H9 (cell line): Measurements from ENCODE around the gene DDX1. TPM values are rescaled to one million over a fixed set of nuclear protein-coding genes. Genes with fewer than 3 reads are reported as not detected.

Experiments
- DNase-seq: peaks from one replicate; pipeline ENCODE4 v3.0.0-alpha.2; 2017
- H2AFZ ChIP-seq: one replicate; pipeline ENCODE4 v1.6.1; 2013; ENCODE audit warnings: mild to moderate bottlenecking, low read length, control low read depth, moderate library complexity
- H2AK5ac ChIP-seq: 2 replicates; pipeline ENCODE4 v1.6.1; 2013; ENCODE audit warnings: low read length, control low read depth, mixed read lengths; ENCODE audit not compliant: insufficient read length
- H2BK120ac ChIP-seq: one replicate; pipeline ENCODE4 v1.6.1; 2013; ENCODE audit warnings: low read depth, mild to moderate bottlenecking, low read length, control low read depth, inconsistent platforms; ENCODE audit not compliant: poor library complexity, severe bottlenecking
- H2BK12ac ChIP-seq: 2 replicates; pipeline ENCODE4 v1.6.1; 2013; ENCODE audit warnings: low read length, control low read depth, mixed read lengths, low read depth; ENCODE audit not compliant: insufficient read length
- H2BK15ac ChIP-seq: 2 replicates; pipeline ENCODE4 v1.6.1; 2013; ENCODE audit warnings: low read depth, low read length, control low read depth
- H2BK20ac ChIP-seq: one replicate; pipeline ENCODE4 v1.6.1; 2013; ENCODE audit warnings: low read depth, mild to moderate bottlenecking, low read length, control low read depth, inconsistent platforms; ENCODE audit not compliant: poor library complexity, severe bottlenecking
- H2BK5ac ChIP-seq: 2 replicates; pipeline ENCODE4 v1.6.1; 2013; ENCODE audit warnings: low read length, control low read depth, mixed read lengths; ENCODE audit not compliant: insufficient read length
- H3K14ac ChIP-seq: 2 replicates; pipeline ENCODE4 v1.6.1; 2013; ENCODE audit warnings: low read length, control low read depth; ENCODE audit not compliant: insufficient read depth
- H3K18ac ChIP-seq: 2 replicates; pipeline ENCODE4 v1.6.1; 2013; ENCODE audit warnings: low read depth, mild to moderate bottlenecking, mixed read lengths, low read length, control low read depth; ENCODE audit not compliant: insufficient read length
- H3K23ac ChIP-seq: 2 replicates; pipeline ENCODE4 v1.6.1; 2013; ENCODE audit warnings: low read length, control low read depth, mixed read lengths, low read depth; ENCODE audit not compliant: insufficient read length
- H3K23me2 ChIP-seq: 2 replicates; pipeline ENCODE4 v1.6.1; 2013; ENCODE audit warnings: low read depth, mild to moderate bottlenecking, mixed read lengths, low read length, control low read depth; ENCODE audit not compliant: insufficient read length, poor library complexity, severe bottlenecking
- H3K27ac ChIP-seq: 2 replicates; pipeline ENCODE4 v1.5.1; 2013; ENCODE audit warnings: low read length, control low read depth, mixed read lengths, low read depth; ENCODE audit not compliant: insufficient read length
- H3K27me3 ChIP-seq: 2 replicates; pipeline ENCODE4 v1.6.1; 2013; ENCODE audit warnings: low read length, control low read depth, inconsistent platforms; ENCODE audit not compliant: insufficient read depth
- H3K4ac ChIP-seq: 2 replicates; pipeline ENCODE4 v1.6.1; 2013; ENCODE audit warnings: low read depth, mild to moderate bottlenecking, control low read depth, inconsistent platforms, low read length, moderate library complexity
- H3K4me1 ChIP-seq: 2 replicates; pipeline ENCODE4 v1.6.1; 2013; ENCODE audit warnings: low read length, control low read depth, inconsistent platforms; ENCODE audit not compliant: insufficient read depth
- H3K4me2 ChIP-seq: 2 replicates; pipeline ENCODE4 v1.6.1; 2013; ENCODE audit warnings: low read length, control low read depth, mixed read lengths; ENCODE audit not compliant: insufficient read length, insufficient read depth
- H3K56ac ChIP-seq: 2 replicates; pipeline ENCODE4 v1.6.1; 2013; ENCODE audit warnings: low read depth, mild to moderate bottlenecking, mixed read lengths, low read length, control low read depth; ENCODE audit not compliant: insufficient read length
- H3K79me1 ChIP-seq: 2 replicates; pipeline ENCODE4 v1.6.1; 2013; ENCODE audit warnings: low read depth, mild to moderate bottlenecking, moderate library complexity, low read length, control low read depth, inconsistent platforms; ENCODE audit not compliant: insufficient read depth, poor library complexity, severe bottlenecking
- H3K79me2 ChIP-seq: 2 replicates; pipeline ENCODE4 v1.6.1; 2013; ENCODE audit warnings: low read length, control low read depth, inconsistent platforms; ENCODE audit not compliant: insufficient read depth
- H3K9ac ChIP-seq: 2 replicates; pipeline ENCODE4 v1.6.1; 2013; ENCODE audit warnings: low read length, control low read depth, mixed read lengths; ENCODE audit not compliant: insufficient read length; ENCODE audit errors: extremely low read depth
- H3K9me3 ChIP-seq: one replicate; pipeline ENCODE4 v1.6.1; 2013; ENCODE audit warnings: low read depth, low read length, inconsistent platforms; ENCODE audit not compliant: control insufficient read depth
- H3T11ph ChIP-seq: one replicate; pipeline ENCODE4 v1.6.1; 2013; ENCODE audit warnings: mild to moderate bottlenecking, low read length, control low read depth, inconsistent platforms
- H4K20me1 ChIP-seq: one replicate; pipeline ENCODE4 v1.6.1; 2013; ENCODE audit not compliant: control insufficient read depth, insufficient read length, insufficient read depth
- H4K5ac ChIP-seq: 2 replicates; pipeline ENCODE4 v1.6.1; 2013; ENCODE audit warnings: low read depth, mild to moderate bottlenecking, mixed read lengths, low read length, control low read depth; ENCODE audit not compliant: insufficient read length
- H4K8ac ChIP-seq: replicated peaks from 2 replicates; pipeline ENCODE4 v1.6.1; 2013; ENCODE audit warnings: low read length, control low read depth, mixed read lengths, low read depth; ENCODE audit not compliant: insufficient read length
- H4K91ac ChIP-seq: 2 replicates; pipeline ENCODE4 v1.6.1; 2013; ENCODE audit warnings: low read depth, mild to moderate bottlenecking, moderate library complexity, mixed read lengths, low read length, control low read depth; ENCODE audit not compliant: insufficient read length
- H3K27ac Mint-ChIP-seq, 3 experiments: 2 replicates in 2 of 3; 3 replicates in 1 of 3; pipeline ENCODE4 v1.8.0; 2020 to 2021; ENCODE audit warnings: mixed read lengths in 3 of 3, mild to moderate bottlenecking in 1 of 3, moderate library complexity in 1 of 3
- H3K27me3 Mint-ChIP-seq: 2 replicates; pipeline ENCODE4 v1.8.0; 2021; ENCODE audit warnings: low read depth, mild to moderate bottlenecking, moderate library complexity, mixed read lengths
- H3K36me3 Mint-ChIP-seq, 3 experiments: 2 replicates in 2 of 3; 3 replicates in 1 of 3; pipeline ENCODE4 v1.8.0; 2020 to 2021; ENCODE audit warnings: low read depth in 3 of 3, mixed read lengths in 3 of 3; ENCODE audit not compliant: insufficient read depth in 1 of 3
- H3K4me1 Mint-ChIP-seq, 2 experiments: 2 replicates each; pipeline ENCODE4 v1.8.0; 2020; ENCODE audit warnings: mixed read lengths in 2 of 2
- H3K4me3 Mint-ChIP-seq, 2 experiments: 2 replicates in 1 of 2; 3 replicates in 1 of 2; pipeline ENCODE4 v1.8.0; 2020 to 2021; ENCODE audit warnings: mild to moderate bottlenecking in 2 of 2, mixed read lengths in 2 of 2, moderate library complexity in 1 of 2
- H3K9me3 Mint-ChIP-seq, 2 experiments: 2 replicates in 1 of 2; 3 replicates in 1 of 2; pipeline ENCODE4 v1.8.0; 2020; ENCODE audit warnings: mild to moderate bottlenecking in 2 of 2, mixed read lengths in 2 of 2, moderate library complexity in 1 of 2
- CTCF ChIP-seq: fragments of 200-600 bp; sonication (generic); conservative IDR thresholded peaks from 3 replicates; pipeline ENCODE4 v1.8.0; 2021; ENCODE audit warnings: antibody characterized with exemption, mild to moderate bottlenecking
- WGBS: extraction: QIAGEN DNeasy Blood & Tissue Kit; methylation state at CpG from one replicate; pipeline ENCODE4 v1.1.7; 2013; ENCODE audit warnings: missing lambda C conversion rate, low lambda C conversion rate, mixed read lengths; ENCODE audit not compliant: insufficient read length; ENCODE audit errors: extremely low coverage; 5-methylcytosine and 5-hydroxymethylcytosine counted together
- total RNA-seq: library from RNA; stranded (reverse); gene quantifications from 2 replicates; pipeline ENCODE4 v1.2.1, GENCODE V29; 2021

Gene DDX1
- total RNA-seq, 1 experiment from 2014 or later: 120 TPM

GRCh38 chr2:15553951-15554350 is 37.7 kb upstream of the DDX1 start:
- H3K23ac ChIP-seq: no peak overlapping the region
- no peak overlapping the region for H2AK5ac ChIP-seq
- H2BK20ac ChIP-seq: no peak overlapping the region
- Mint-ChIP-seq H3K36me3 (peaks cover 2 to 9% (median 4%) of the 10 kb centered on the region in 3 experiments; a peak in 4 of 7 replicates), H3K27ac (no peak overlapping the region; a peak in 1 of 7 replicates), H3K9me3 (no peaks in the 10 kb centered on the region), H3K27me3 (no peaks in the 10 kb centered on the region), H3K4me3 (no peak overlapping the region), H3K4me1 (no peaks in the 10 kb centered on the region)
- H3K27ac ChIP-seq: no peak overlapping the region
- H3K4me2 ChIP-seq: no peak overlapping the region
- H2BK5ac ChIP-seq: no peak overlapping the region
- no peak overlapping the region for H4K5ac ChIP-seq
- H2BK120ac ChIP-seq: no peak overlapping the region
- H3K14ac ChIP-seq: no peak overlapping the region
- TF ChIP-seq CTCF: no peak
- peaks cover 2% of the 10 kb centered on the region for H3K79me1 ChIP-seq
- H2BK12ac ChIP-seq: no peak overlapping the region
- H4K91ac ChIP-seq: no peak overlapping the region
- H3K9me3 ChIP-seq: no peaks in the 10 kb centered on the region
- no peak overlapping the region for H4K8ac ChIP-seq
- H3K27me3 ChIP-seq: no peaks in the 10 kb centered on the region
- H3T11ph ChIP-seq: no peak overlapping the region
- H3K18ac ChIP-seq: no peak overlapping the region
- H4K20me1 ChIP-seq: no peaks in the 10 kb centered on the region
- no peak overlapping the region for H3K9ac ChIP-seq
- H3K56ac ChIP-seq: no peak overlapping the region
- no peaks in the 10 kb centered on the region for H3K4me1 ChIP-seq
- no peaks in the 10 kb centered on the region for H3K79me2 ChIP-seq
- DNase-seq: no peak
- no peaks in the 10 kb centered on the region for H3K23me2 ChIP-seq
- no peak overlapping the region for H2AFZ ChIP-seq
- no peak overlapping the region for H3K4ac ChIP-seq
- no CpG with 5 or more reads among the region's 3 CpGs for WGBS
- H2BK15ac ChIP-seq: no peak overlapping the region
